HCT116 (cell line): Measurements from ENCODE around the gene PRRX2. TPM values are rescaled to one million over a fixed set of nuclear protein-coding genes. Genes with fewer than 3 reads are reported as not detected.

Experiments
- ATAC-seq: fragments of 200-7000 bp; cut with Tn5 transposase; 2 replicates; pipeline ENCODE4 v1.9.1; 2020; ENCODE audit warnings: mild to moderate bottlenecking, moderate library complexity
- BruUV-seq: library from RNA; stranded (reverse); fragments of 400-500 nt; replicated peaks from 2 replicates; lab custom pipeline; 2021; lab: Mats Ljungman, UMichigan
- CTCF ChIA-PET: fragments of 300-600 bp; sonication (Branson Sonifier 250); formaldehyde crosslinking; loops from one replicate; lab custom pipeline; 2021; ENCODE audit warnings: antibody characterized with exemption; lab: Charles Lee
- POLR2A ChIA-PET: fragments of 300-600, 350-600 bp; sonication (Branson Sonifier 250); formaldehyde crosslinking; loops from one replicate; lab custom pipeline; 2021; ENCODE audit warnings: antibody characterized with exemption; lab: Charles Lee
- RAD21 ChIA-PET, 2 experiments: fragments of 300-600 bp; sonication (Branson Sonifier 250); formaldehyde crosslinking; loops; one replicate each; lab custom pipeline; 2023; ENCODE audit warnings: low total read pairs in 2 of 2; ENCODE audit not compliant: uncharacterized antibody in 2 of 2, unreplicated experiment in 2 of 2, low non-redundant PET in 1 of 2; lab: Charles Lee
- DNase-seq: peaks from one replicate; pipeline ENCODE4 v3.0.0-alpha.2; 2010; ENCODE audit warnings: low read depth, low spot score
- H2AFZ ChIP-seq: fragments of 200-600 bp; shearing (Covaris generic), sonication (generic); 2 replicates; pipeline ENCODE4 v1.6.1; 2017; ENCODE audit warnings: low read depth, mixed run types, mixed read lengths, antibody characterized with exemption, low read length; ENCODE audit not compliant: poor library complexity, severe bottlenecking
- H3K27ac ChIP-seq: 2 replicates; pipeline ENCODE4 v1.5.1; 2012; ENCODE audit warnings: low read depth, low read length
- H3K27me3 ChIP-seq: fragments of 200-600 bp; sonication (generic); 2 replicates; pipeline ENCODE4 v1.6.1; 2016; ENCODE audit warnings: mixed run types, low read length, mixed read lengths; ENCODE audit not compliant: insufficient read depth
- H3K36me3 ChIP-seq, 2 experiments: fragments of 200-500 bp in 1 of 2; fragments of 200-600 bp in 1 of 2; sonication (Bioruptor generic) in 1 of 2; sonication (generic) in 1 of 2; 2 replicates each; pipeline versions ENCODE4 v1.5.1 to v1.6.1; 2014 to 2016; ENCODE audit warnings: low read length in 2 of 2, inconsistent platforms in 1 of 2, mixed read lengths in 1 of 2, mixed run types in 1 of 2; ENCODE audit not compliant: insufficient read depth in 2 of 2, control insufficient read depth in 1 of 2
- H3K4me1 ChIP-seq, 2 experiments: fragments of 200-600 bp in 1 of 2; sonication (generic) in 1 of 2; 2 replicates each; pipeline versions ENCODE4 v1.5.1 to v1.6.1; 2012 to 2017; ENCODE audit warnings: low read length in 2 of 2, inconsistent platforms in 1 of 2, mild to moderate bottlenecking in 1 of 2, mixed read lengths in 1 of 2, mixed run types in 1 of 2, moderate library complexity in 1 of 2; ENCODE audit not compliant: insufficient read depth in 2 of 2, control insufficient read depth in 1 of 2
- H3K4me2 ChIP-seq: fragments of 200-600 bp; sonication (generic); 2 replicates; pipeline ENCODE4 v1.6.1; 2017; ENCODE audit warnings: mixed run types, low read length, mixed read lengths
- H3K4me3 ChIP-seq, 2 experiments: fragments of 200-600 bp in 1 of 2; sonication (generic) in 1 of 2; replicated peaks in 1 of 2; 2 replicates each; pipeline ENCODE4 v1.5.1; 2011 to 2016; ENCODE audit warnings: low read length in 2 of 2, control low read depth in 1 of 2, low read depth in 1 of 2, mild to moderate bottlenecking in 1 of 2, mixed read lengths in 1 of 2, mixed run types in 1 of 2
- H3K79me2 ChIP-seq: fragments of 200-600 bp; sonication (generic); 2 replicates; pipeline ENCODE4 v1.6.1; 2017; ENCODE audit warnings: mild to moderate bottlenecking, mixed run types, low read length, moderate library complexity, mixed read lengths; ENCODE audit not compliant: insufficient read depth
- H3K9ac ChIP-seq: fragments of 200-600 bp; sonication (generic); 2 replicates; pipeline ENCODE4 v1.6.1; 2016; ENCODE audit warnings: low read length, mixed read lengths
- H3K9me2 ChIP-seq: fragments of 200-600 bp; sonication (generic), shearing (Covaris generic); 2 replicates; pipeline ENCODE4 v1.6.1; 2017; ENCODE audit warnings: mixed run types, mild to moderate bottlenecking, moderate library complexity; ENCODE audit not compliant: insufficient read depth
- H3K9me3 ChIP-seq, 2 experiments: fragments of 200-500 bp in 1 of 2; fragments of 200-600 bp in 1 of 2; sonication (Bioruptor generic) in 1 of 2; sonication (generic) in 1 of 2; 2 replicates each; pipeline ENCODE4 v1.6.1; 2014 to 2017; ENCODE audit warnings: low read length in 2 of 2, mixed read lengths in 2 of 2, inconsistent platforms in 1 of 2, low read depth in 1 of 2, mild to moderate bottlenecking in 1 of 2, mixed run types in 1 of 2, moderate library complexity in 1 of 2; ENCODE audit not compliant: control insufficient read depth in 1 of 2, insufficient read depth in 1 of 2
- H4K20me1 ChIP-seq: fragments of 200-600 bp; sonication (generic), shearing (Covaris generic); 2 replicates; pipeline ENCODE4 v1.6.1; 2017; ENCODE audit warnings: mixed run types, mild to moderate bottlenecking, moderate library complexity; ENCODE audit not compliant: insufficient read depth
- CBX3 ChIP-seq: IDR thresholded peaks from 2 replicates; pipeline ENCODE4 v1.6.1; 2012; ENCODE audit warnings: low read depth
- CEBPB ChIP-seq: IDR thresholded peaks from 2 replicates; pipeline ENCODE4 v1.6.1; 2012; ENCODE audit warnings: low read depth
- EZH2 ChIP-seq: fragments of 200-600 bp; sonication (generic); IDR thresholded peaks from 2 replicates; pipeline ENCODE4 v1.6.1; 2017; ENCODE audit warnings: antibody characterized with exemption, mixed run types
- FOSL1 ChIP-seq: IDR thresholded peaks from 2 replicates; pipeline ENCODE4 v1.6.1; 2012; ENCODE audit warnings: low read depth
- JUND ChIP-seq: IDR thresholded peaks from 2 replicates; pipeline ENCODE4 v1.6.1; 2012
- POLR2A ChIP-seq: IDR thresholded peaks from 2 replicates; pipeline ENCODE4 v1.7.0; 2011; ENCODE audit warnings: borderline replicate concordance; ENCODE audit not compliant: insufficient read depth, insufficient read length; ENCODE audit errors: extremely low read depth
- POLR2AphosphoS5 ChIP-seq: IDR thresholded peaks from 2 replicates; pipeline ENCODE4 v1.6.1; 2011; ENCODE audit warnings: mild to moderate bottlenecking, low read depth, low read length, moderate library complexity
- SIN3A ChIP-seq: IDR thresholded peaks from 2 replicates; pipeline ENCODE4 v1.6.1; 2012; ENCODE audit warnings: low read depth
- SRF ChIP-seq: IDR thresholded peaks from 2 replicates; pipeline ENCODE4 v1.6.1; 2012; ENCODE audit warnings: low read depth
- YY1 ChIP-seq: IDR thresholded peaks from 2 replicates; pipeline ENCODE4 v1.6.1; 2011; ENCODE audit warnings: low read length, low read depth, moderate library complexity, mild to moderate bottlenecking; ENCODE audit not compliant: insufficient replicate concordance; ENCODE audit errors: extremely low read depth
- ZBTB33 ChIP-seq: IDR thresholded peaks from 2 replicates; pipeline ENCODE4 v1.6.1; 2011; ENCODE audit warnings: mild to moderate bottlenecking, low read length, moderate library complexity; ENCODE audit not compliant: insufficient replicate concordance; ENCODE audit errors: extremely low read depth
- ZFX ChIP-seq: fragments of 450-650 bp; IDR thresholded peaks from 2 replicates; pipeline ENCODE4 v1.6.1; 2017
- intact Hi-C: fragments of 100-400 bp; cut with micrococcal nuclease; formaldehyde crosslinking; loops from 2 replicates; pipeline ENCODE4 v1.10.0; 2022
- total RNA-seq: library from RNA; stranded (reverse); gene quantifications from one replicate; pipeline ENCODE4 v1.2.1, GENCODE V29; 2021; ENCODE audit not compliant: unreplicated experiment
- TF ChIP-seq, protein P1 (sequence below): IDR thresholded peaks from 2 replicates; pipeline ENCODE4 v1.6.1; 2012; ENCODE audit warnings: low read depth

The PRRX2 gene
- total RNA-seq, 1 experiment from 2014 or later = 25.5 TPM

DNA sequence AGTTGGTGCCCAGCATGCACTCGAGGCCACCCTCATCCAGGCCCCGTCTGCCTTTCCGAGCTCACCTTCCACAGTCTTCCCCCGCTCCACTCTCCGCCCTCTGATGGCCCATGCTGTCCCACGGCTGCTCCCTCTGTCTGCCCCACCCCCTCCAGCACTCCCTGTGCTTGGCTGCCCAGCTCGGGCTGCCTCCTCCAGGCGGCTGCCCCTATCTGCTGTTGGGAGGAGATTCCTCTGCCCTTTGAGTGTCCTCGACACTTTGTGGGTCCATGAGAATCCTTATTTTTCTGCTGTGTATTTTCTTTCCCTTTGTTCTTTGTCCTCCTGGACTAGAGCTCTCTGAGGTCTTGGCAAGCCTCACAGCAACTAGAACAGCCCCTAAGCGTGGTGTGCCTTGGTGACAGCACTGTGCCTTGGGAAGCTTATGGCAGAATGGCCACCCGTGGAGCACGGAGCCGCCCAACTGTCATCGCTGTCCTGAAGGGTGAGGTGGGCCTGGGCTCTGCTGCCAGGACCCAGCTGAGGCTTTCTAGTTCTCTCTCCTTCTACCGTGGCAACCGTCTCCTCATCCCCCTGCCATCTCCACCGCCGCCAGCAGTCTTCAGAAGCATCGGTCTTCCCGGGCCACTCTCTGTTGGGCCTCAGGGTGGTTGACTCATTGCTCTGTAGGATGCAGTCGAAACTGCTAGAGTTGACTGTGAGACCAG is 34.3 kb upstream of the PRRX2 start:
- ChIA-PET CTCF (no interaction called here), POLR2A (no interaction called here), RAD21 (no interaction called here)
- ATAC-seq = no peak
- peaks cover 38 to 69% of the 10 kb centered on the region in 2 experiments for H3K36me3 ChIP-seq
- H3K4me2 ChIP-seq = no peak overlapping the region
- H3K27ac ChIP-seq = no peak overlapping the region; the same call in 1 of the 2 replicates
- BruUV-seq = no TSS peak
- no peak for TF ChIP-seq ZBTB33
- no peak for TF ChIP-seq EZH2
- no peak for TF ChIP-seq ZFX
- no peak for TF ChIP-seq SRF
- TF ChIP-seq SIN3A = no peak
- no peak for TF ChIP-seq POLR2A
- TF ChIP-seq YY1 = no peak
- no peak for TF ChIP-seq JUND
- no peak for TF ChIP-seq CBX3
- no peak for TF ChIP-seq FOSL1
- TF ChIP-seq, protein P1, sequence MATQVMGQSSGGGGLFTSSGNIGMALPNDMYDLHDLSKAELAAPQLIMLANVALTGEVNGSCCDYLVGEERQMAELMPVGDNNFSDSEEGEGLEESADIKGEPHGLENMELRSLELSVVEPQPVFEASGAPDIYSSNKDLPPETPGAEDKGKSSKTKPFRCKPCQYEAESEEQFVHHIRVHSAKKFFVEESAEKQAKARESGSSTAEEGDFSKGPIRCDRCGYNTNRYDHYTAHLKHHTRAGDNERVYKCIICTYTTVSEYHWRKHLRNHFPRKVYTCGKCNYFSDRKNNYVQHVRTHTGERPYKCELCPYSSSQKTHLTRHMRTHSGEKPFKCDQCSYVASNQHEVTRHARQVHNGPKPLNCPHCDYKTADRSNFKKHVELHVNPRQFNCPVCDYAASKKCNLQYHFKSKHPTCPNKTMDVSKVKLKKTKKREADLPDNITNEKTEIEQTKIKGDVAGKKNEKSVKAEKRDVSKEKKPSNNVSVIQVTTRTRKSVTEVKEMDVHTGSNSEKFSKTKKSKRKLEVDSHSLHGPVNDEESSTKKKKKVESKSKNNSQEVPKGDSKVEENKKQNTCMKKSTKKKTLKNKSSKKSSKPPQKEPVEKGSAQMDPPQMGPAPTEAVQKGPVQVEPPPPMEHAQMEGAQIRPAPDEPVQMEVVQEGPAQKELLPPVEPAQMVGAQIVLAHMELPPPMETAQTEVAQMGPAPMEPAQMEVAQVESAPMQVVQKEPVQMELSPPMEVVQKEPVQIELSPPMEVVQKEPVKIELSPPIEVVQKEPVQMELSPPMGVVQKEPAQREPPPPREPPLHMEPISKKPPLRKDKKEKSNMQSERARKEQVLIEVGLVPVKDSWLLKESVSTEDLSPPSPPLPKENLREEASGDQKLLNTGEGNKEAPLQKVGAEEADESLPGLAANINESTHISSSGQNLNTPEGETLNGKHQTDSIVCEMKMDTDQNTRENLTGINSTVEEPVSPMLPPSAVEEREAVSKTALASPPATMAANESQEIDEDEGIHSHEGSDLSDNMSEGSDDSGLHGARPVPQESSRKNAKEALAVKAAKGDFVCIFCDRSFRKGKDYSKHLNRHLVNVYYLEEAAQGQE = no peak
- TF ChIP-seq CEBPB = no peak
- no peak for TF ChIP-seq POLR2AphosphoS5
- H3K4me3 ChIP-seq = no peak overlapping the region
- no peaks in the 10 kb centered on the region for H3K27me3 ChIP-seq
- H4K20me1 ChIP-seq = peaks cover 20% of the 10 kb centered on the region; the same call in 1 of the 2 replicates
- H3K4me1 ChIP-seq = peaks cover 11 to 23% of the 10 kb centered on the region in 2 experiments
- intact Hi-C loops = no loop called here
- peaks cover 96% of the 10 kb centered on the region for H3K79me2 ChIP-seq
- H2AFZ ChIP-seq = no peak overlapping the region
- DNase-seq = no peak
- no peaks in the 10 kb centered on the region for H3K9me3 ChIP-seq
- no peak overlapping the region for H3K9ac ChIP-seq
- H3K9me2 ChIP-seq = no peaks in the 10 kb centered on the region
